Stimulated activated CD4-positive, alpha-beta T cell treated with anti-CD3 and anti-CD28 coated beads, TNF-alpha, amount 100 ng/mL, for 1 hour (primary cell): Measurements from ENCODE around the gene PEPD.

Experiments
- DNase-seq, 3 donors: peaks; one replicate each; pipeline ENCODE4 v3.0.0-alpha.2; 2020; ENCODE audit warnings: low read depth in 3 of 3, low spot score in 1 of 3

Gene PEPD

DNA sequence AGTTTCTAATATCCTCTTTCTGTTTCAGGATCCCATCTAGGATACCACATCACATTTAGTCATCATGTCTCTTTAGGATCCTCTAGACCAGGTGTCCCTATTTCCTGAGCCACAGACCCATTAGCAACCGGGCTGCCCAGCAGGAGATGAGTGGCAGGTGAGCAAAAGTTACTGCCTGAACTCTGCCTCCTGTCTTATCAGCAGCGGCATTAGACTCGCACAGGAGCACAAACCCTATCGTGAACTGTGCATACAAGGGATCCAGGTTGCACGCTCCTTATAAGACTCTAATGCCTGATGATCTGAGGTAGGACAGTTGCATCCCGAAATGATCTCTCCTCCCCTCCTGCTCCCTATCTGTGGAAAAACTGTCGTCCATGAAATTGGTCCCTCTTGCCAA lies 155.9 kb downstream of the PEPD start:
- DNase-seq = no peak

DNA sequence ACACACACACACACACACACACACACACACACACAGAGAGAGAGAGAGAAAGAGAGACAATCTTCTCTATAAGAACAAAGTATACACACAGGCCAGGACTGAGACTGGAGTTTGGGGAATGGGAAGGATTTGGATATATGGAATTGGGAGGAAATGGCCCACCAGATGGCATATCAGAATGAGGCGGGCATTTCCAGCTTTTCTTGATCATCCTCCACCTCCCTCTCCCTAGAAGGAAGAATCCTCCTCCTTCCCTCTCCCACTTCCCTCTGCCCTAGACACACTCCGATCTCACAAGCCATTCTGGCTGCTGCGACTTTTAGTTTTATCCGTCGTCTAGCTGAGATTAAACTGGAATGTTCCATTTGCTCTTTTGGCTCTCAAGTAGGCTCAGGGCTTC lies 158.1 kb downstream of the PEPD start:
- no peak for DNase-seq

DNA sequence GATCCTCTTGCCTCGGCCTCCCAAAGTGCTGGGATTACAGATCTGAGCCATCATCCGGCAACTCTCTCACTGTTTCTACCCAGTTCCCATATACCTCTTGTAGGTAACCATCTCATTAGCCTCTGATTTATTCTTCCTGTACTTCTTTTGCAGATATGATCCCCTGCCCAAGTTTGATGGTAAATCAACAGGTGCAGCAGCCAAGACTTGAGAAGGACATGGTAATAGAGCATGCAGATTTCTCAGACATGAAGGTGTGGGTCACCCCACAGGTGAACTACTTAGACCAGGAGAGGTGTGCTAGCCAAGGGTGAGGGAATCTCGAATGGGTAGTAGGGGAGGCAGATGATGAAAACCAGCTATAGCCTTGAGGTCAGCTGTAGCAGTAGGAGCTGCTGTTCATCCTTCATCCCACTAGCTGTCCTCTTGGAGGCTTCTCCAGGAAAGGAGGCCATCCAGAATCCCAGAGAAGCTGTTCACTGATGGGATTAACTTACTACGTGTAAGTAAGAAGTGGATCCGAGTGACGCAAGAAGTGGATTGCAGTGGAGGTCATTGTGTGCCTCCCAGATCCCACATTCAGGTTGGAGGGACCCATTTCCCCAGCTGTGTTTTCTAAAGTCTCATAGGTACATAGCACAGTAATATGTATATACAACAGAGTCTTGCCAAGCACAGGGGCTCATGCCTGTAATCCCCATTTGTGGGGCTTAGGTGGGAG lies 158.9 kb downstream of the PEPD start:
- no peak for DNase-seq

DNA sequence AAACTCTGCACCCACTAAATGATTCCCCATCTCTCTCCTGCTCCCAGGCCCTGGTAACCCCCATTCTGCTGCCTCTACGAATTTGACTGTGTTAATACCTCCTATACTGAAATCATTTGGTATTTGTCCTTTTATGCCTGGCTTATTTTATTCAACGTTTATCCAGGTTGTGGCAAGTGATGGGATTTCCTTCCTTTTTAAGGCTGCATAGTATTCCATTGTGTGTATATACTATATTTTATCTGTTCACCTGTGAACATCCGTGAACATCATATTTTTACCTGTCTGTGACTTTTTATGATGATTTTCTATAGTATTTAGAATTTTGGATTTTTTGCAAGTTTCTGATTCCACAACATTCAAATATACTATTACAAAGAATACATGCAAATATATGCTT lies 162.0 kb downstream of the PEPD start:
- no peak for DNase-seq

DNA sequence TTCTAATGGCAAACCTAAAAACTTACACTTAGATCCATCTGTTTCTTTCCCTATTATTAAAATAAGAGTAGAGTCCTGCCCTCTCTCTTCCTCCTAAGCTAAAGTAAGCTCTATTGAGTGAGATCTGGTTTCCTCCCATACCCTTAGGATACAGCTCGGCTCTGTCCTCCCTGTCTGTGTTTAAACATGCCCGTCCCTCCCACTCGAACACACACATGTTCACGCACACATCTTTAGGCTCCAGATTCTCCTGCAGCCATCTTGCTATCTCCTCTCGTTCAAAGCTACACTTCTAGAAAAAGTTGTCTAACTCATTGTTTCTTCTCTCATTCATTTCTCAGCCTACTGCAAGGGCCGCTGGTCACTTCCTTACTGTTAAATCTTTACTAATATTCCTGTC lies 163.2 kb downstream of the PEPD start:
- no peak for DNase-seq

DNA sequence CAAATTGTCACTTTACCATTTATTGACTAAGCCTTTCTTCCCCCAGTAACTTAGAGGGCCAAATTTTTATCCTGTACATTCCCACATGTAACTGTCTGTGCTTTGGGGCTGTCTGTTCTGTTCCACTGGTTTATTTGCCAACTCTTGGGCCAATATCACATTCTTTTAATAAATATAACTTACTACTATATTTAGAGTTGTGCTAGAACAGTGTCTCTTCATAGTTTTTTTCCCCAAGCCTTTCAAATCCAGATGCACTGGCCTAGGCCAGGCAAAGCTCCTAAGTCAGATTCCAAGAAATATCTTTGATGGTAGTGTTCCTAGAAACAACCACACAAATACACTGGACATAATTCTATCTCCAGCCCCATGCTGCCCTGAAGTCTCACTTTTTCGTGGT lies 164.0 kb downstream of the PEPD start:
- no peak for DNase-seq

DNA sequence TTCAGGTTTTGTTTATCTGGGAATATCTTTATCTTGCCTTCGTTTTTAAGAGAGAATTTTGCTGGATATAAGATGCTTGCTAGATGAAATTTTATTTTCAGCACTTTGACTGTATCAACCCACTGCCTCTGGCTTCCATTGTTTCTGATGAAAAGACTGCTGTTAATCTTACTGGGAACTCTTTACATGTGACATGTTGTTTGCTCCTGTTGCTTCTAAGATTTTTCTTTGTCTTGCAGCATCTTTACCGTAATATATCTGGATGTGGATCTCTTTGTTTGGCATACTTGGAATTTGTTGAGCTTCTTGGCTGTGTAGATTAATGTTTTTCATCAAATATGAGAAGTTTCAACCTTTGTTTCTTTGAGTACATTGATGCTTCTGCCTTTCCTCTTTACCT lies 166.1 kb downstream of the PEPD start:
- no peak for DNase-seq

DNA sequence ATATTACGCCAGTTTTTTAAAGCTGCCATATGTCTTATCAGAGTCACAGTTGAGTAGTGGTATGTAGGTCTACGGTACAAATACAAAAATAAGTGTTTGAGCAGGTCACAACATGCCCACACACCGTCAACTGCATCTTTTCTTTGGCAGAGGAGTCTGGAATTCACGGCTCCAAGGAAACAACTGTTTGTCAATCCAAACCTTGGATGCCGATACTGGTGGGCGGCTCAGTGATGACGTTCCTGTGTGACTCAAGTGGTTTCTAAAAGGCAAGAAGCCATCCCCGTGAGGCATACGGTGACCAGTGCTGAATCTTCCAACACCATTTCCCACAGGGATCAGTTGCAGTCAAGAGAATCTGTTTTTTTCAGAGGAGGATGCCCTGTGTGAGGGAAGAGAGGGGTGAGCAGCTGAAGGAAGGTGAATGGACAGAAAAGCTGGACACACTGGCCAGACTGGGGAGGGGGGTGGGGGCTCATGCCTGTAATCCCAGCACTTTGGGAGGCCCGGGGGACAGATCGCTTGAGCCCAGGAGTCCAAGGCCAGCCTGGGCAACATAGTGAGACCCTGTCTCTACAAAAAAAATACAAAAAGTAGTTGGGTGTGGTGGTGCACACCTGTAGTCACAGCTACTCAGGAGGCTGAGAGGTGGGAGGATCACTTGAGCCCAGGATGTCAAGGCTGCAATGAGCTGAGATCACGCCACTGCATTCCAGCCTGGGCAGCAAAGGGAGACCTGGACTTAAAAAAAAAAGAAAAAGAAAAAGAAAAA lies 170.9 kb downstream of the PEPD start:
- DNase-seq = no peak

DNA sequence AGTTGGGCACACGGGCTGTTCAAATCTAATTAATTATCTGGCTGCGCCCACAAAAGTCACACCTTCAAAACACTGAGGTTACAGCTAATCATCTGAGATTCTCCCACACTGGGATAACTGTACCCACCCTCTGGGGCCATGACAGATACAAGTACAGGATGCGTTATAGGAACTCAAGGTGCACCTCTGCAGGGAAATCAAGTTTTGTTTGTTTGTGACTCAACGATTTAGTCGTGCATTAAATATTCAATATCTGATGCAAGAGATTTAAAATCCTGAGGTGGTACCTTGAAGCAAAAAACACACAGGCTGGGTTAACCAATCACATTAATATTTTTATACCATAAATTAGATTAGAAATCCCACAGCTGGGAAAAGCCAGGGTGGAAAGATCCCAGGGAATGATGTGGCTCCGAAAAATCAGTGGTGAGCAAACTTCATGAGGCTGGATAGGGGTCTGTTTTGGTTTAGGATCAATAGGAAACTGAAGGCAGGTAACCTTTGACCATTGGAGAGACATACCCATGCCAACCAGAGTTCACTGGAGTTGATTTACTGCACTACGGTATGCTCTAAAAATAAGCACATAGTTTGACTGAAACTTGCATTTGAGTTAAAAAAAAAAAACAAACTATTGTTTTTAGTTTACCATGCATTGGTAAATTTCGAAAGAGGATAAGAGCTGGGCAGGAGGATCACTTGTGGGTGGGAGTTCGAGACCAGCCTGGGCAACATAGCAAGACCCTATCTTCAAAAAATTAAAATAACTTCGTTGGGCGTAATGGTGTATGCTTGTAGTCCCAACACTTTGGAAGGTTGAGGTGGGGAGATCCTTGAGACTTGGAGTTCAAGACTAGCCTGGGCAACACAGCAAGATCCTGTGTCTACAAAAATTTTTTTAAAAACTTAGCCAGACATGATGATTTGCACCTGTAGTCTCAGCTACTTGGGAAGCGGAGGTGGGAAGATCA lies 172.0 kb downstream of the PEPD start:
- DNase-seq = no peak

DNA sequence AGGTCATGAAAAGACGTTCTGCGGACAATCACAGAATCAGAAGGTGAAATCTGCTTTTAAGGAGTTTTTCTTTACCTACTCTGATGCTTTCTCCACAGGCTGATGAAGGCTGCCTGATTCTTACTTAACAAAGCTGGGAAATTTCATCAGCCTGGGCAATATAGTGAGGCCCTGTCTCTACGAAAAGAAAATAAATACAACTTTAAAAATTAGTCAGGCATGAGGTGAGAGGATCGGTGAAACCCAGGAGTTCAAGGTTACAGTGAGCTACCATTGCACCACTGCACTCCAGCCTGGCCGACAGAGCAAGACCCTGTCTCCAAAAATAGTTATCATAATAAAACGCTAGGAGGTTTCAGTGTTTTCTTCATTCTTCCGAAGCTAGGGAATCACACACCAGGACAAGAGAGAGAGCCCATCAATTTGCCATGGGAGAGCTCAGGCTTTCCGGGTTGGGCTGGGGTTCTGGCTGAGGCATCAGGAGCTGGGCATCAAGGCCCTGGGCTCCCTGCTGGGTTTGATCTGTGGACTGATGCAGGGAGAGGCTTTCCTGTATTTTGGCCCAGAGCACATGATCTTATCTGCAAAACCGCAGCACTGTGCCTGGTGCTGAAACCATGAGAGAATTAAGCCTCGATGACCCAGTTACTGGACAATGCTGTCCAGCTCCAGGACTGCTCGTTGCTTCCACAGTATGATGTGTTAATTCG lies 173.1 kb downstream of the PEPD start:
- no peak for DNase-seq

DNA sequence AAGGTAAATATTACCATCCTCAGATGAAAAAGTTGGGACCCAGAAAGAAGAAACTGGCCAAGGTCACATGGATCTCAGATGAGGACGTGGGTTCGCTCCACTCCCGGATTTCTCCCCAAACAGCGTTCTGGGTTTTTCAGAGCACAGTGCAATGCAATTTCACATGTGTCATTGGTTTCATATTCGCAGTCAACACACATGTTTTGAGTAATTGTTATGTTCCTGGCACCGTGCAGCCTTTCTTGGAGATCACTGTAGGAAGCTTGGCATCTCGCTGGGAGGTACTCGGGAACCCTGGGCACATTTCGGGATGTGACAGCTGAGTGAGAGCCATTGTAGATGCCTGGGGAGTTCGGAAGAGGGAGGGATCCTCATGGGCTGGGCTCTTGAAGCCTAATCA lies 174.3 kb downstream of the PEPD start:
- DNase-seq = no peak

DNA sequence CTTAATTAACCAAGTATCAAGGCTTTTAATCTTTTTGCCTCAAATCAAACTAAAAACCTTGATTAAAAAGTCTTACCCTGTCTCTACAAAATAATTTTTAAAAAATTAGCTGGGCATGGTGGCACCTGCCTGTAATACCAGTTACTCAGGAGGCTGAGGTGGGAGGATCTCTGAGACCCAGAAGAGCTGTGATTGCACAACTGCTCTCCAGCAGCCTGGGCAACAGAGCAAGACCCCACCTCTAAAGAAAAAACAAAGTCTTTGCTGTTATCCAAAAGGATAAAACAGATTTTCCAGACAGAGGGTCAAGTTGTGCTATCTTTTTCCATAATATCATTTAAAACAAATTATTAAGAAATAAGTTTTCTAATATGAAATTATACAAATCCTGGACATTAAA lies 174.9 kb downstream of the PEPD start:
- DNase-seq = no peak

DNA sequence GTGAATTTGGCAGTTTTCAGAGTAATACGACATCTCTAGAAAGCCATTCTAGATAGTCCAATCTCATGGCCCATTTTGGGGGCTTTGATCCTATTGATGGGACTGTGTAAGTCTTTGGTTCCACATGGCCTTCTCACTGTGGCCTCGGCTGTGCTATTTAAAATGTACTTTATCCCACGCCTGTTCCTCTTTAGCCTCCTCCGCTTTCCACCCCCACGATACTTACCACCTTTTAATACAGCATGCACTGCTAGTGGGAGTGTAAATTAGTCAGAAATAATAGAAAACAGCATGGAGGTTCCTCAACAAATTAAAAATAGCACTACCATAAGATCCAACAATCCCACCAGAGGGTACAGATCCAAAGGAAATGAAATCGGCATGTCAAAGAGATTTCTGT lies 176.4 kb downstream of the PEPD start:
- no peak for DNase-seq

DNA sequence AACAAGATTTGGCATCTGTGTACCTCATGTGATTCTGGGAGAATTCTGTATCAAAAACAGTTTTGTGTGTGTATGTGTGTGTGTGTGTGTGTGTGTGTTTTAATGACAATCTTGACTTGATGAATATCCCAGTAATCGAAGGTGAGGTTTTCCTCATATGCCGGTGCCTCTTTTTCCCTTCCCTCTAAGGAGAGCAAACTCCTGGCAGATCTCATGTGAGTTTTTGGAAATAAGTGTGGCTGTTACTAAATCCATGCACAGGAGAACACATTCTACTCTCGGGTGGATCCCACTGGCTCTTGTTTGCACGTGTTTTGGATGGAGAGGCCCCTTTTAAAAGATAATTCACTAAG lies 177.0 kb downstream of the PEPD start:
- DNase-seq = no peak

DNA sequence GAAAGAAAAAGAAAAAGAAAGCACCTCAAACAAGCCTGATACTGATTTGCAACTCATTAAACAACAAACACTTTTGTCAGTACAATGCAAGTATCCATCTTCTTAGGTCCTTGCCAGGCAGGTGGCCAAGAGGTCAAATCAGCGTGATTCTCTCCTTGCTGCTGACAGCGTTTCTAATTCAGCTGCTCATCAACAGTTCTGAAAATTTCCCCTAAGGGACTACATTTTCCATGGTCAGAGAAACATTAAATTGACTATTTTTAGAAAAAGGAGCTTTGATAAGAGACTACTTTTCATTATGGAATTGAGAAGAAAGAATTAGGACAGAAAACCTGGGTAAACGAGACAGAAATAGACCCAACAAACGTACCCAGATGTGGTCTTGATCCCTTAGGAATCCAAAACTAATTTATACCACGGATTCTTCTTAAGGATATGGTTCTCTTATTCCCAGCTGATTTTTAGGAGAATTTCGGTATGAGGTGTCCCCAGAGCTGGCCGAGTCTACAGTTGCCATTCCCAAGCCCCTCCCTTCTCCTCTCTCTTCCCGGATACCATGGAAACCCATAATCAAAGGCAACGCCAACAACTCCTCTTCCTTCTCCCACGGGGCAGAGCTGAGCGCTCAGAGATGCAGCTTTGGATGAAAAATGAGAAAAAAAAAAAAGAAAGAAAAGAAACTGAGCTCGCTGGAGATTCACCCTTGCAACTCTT lies 177.6 kb downstream of the PEPD start:
- no peak for DNase-seq

DNA sequence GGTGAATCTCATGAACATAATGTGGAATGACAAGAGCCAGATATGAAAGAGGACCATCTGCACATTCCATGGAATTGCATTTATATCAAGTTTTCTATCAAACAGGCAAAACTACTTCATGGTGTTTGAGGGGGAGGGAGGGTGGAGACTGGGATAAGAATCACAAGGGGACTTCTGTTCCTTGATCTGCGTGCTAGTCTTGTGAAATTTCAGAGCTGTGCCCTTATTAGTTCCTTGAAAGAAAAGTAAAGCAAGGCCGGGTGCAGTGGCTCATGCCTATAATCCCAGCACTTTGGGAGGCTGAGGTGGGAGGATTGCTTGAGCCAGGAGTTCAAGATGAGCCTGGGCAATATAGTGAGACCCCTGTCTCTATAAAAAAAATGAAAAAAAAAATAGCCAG lies 178.3 kb downstream of the PEPD start:
- no peak for DNase-seq

DNA sequence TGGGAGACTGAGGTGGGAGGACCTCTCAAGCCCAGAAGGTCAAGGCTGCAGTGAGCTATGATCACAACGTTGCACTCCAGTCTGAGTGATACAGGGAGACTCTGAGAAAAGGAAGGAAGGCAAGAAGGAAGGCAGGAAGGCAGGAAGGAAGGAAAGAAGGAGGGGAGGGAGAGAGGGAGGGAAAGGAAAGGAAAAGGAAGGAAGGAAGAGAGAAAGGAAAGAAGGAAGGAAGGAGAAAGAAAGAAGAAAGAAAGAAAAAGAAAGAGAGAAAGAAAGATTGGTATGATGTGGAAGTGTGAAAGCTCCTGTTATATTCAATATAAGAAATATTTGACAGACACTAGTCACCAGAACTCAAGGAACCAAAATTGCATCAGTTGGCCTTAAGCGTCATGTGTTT lies 180.6 kb downstream of the PEPD start:
- no peak for DNase-seq

DNA sequence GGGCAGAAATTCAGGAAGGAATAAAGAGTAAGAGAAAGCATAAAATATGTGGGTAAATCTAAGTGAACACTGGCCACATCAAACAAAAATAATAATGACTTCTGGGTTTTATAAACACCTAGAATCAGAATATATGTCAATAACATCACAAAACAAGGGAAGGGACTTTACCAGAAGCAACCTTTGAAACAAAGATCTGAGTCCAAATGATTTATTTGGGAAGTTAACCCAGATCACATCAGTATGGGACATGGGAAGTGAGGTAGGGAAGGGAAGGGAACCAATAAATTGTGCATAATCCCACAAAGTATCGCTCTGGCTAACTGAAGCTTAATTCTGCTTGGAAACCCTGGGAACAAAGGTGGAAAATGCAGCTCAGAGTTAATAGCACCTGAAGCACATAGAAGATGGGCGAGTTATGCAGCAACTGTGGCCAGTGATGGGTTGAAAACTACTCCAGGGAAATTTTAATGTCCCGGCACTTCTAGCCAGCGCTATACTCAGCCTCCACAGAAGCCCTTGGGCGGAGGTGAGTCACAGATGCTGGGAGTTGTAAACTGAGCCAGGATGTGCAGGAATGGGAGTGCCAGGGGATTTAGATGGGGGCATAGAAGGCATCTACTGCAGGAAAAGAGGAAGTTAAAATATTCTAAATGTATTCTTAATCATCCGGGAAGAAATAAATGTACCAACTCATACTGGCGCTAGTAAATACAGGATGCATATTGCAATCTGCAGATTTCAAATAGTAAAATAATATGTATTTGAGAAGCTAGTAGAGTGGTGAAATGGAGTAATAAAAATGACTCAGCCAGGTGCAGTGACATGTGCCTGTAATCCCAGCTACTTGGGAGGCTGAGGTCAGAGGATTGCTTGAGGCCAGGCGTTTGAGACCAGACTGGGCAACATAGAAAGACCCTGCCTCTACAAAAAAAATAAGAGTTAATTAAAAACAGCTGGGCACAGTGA lies 182.3 kb downstream of the PEPD start:
- no peak for DNase-seq
